Upper lobe of left lung (tissue), 4 donors: ENCODE results near the gene SRPK2.

ENCODE experiments used
- POLR2A ChIP-seq, 4 donors: fragments of 450-650 bp; IDR thresholded peaks; one replicate each; pipeline ENCODE4 v1.5.1; 2016 to 2017; ENCODE audit warnings: antibody characterized with exemption in 4 of 4, mild to moderate bottlenecking in 2 of 4
- POLR2AphosphoS5 ChIP-seq, 2 donors: sonication (generic); formaldehyde crosslinking; IDR thresholded peaks; one replicate each; pipeline ENCODE4 v1.5.1; 2017; ENCODE audit warnings: antibody characterized with exemption in 2 of 2
- TF ChIP-seq, protein P1 (sequence below), 6 experiments: fragments of 450-650 bp in 4 of 6; fragments of 200-600 bp in 2 of 6; sonication (generic) in 2 of 6; IDR thresholded peaks; one replicate each; pipeline ENCODE4 v1.5.1; 2016 to 2019; ENCODE audit warnings: antibody characterized with exemption in 6 of 6

- TF ChIP-seq POLR2A (IDR thresholded peaks at IDR 0.05) (no peak), POLR2AphosphoS5 (IDR thresholded peaks at IDR 0.05) (no peak)
- TF ChIP-seq, protein P1, sequence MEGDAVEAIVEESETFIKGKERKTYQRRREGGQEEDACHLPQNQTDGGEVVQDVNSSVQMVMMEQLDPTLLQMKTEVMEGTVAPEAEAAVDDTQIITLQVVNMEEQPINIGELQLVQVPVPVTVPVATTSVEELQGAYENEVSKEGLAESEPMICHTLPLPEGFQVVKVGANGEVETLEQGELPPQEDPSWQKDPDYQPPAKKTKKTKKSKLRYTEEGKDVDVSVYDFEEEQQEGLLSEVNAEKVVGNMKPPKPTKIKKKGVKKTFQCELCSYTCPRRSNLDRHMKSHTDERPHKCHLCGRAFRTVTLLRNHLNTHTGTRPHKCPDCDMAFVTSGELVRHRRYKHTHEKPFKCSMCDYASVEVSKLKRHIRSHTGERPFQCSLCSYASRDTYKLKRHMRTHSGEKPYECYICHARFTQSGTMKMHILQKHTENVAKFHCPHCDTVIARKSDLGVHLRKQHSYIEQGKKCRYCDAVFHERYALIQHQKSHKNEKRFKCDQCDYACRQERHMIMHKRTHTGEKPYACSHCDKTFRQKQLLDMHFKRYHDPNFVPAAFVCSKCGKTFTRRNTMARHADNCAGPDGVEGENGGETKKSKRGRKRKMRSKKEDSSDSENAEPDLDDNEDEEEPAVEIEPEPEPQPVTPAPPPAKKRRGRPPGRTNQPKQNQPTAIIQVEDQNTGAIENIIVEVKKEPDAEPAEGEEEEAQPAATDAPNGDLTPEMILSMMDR (IDR thresholded peaks at IDR 0.05), result no peak
Measured at GRCh38 chr7:105355701-105356100, 33.0 kb downstream of the SRPK2 start.
